NCI-H226 (cell line): ENCODE data around the gene RGSL1.
A peak's percentile ranks its signal among the peaks of the same experiment; 100 is the strongest.

Source experiments
- DNase-seq: peaks from one replicate; pipeline ENCODE4 v3.0.0-alpha.2; 2015

Gene RGSL1

GRCh38 chr1:182552527-182552926, 102.6 kb downstream of the RGSL1 start:
- no peak for DNase-seq

GRCh38 chr1:182555493-182555892, 105.5 kb downstream of the RGSL1 start:
- no peak for DNase-seq

GRCh38 chr1:182556279-182556678, 106.3 kb downstream of the RGSL1 start:
- DNase-seq: no peak

- DNase-seq: no peak
Observed at GRCh38 chr1:182560392-182560984, 110.5 kb downstream of the RGSL1 start.

- DNase-seq: no peak
Observed at GRCh38 chr1:182561456-182561855, 111.5 kb downstream of the RGSL1 start.

- DNase-seq: no peak
Observed at GRCh38 chr1:182563095-182563494, 113.1 kb downstream of the RGSL1 start.

- no peak for DNase-seq
Observed at GRCh38 chr1:182564406-182565004, 114.6 kb downstream of the RGSL1 start.

- no peak for DNase-seq
Observed at GRCh38 chr1:182565537-182565936, 115.6 kb downstream of the RGSL1 start.

GRCh38 chr1:182567629-182568028, 117.7 kb downstream of the RGSL1 start:
- no peak for DNase-seq

- no peak for DNase-seq
Observed at GRCh38 chr1:182568647-182569284, 118.8 kb downstream of the RGSL1 start.

- DNase-seq: no peak
Observed at GRCh38 chr1:182569939-182570610, 120.1 kb downstream of the RGSL1 start.

- no peak for DNase-seq
Observed at GRCh38 chr1:182570611-182570970, 120.6 kb downstream of the RGSL1 start.

- no peak for DNase-seq
Observed at GRCh38 chr1:182574156-182574555, 124.2 kb downstream of the RGSL1 start.

- DNase-seq: peak; percentile 50
Observed at GRCh38 chr1:182575540-182576149, 125.7 kb downstream of the RGSL1 start.

- DNase-seq: no peak
Observed at GRCh38 chr1:182580736-182581135, 130.8 kb downstream of the RGSL1 start.

GRCh38 chr1:182584746-182585145, 134.8 kb downstream of the RGSL1 start:
- DNase-seq: no peak

- DNase-seq: no peak
Observed at GRCh38 chr1:182586380-182586779, 136.4 kb downstream of the RGSL1 start.

GRCh38 chr1:182587093-182587492, 137.1 kb downstream of the RGSL1 start:
- DNase-seq: no peak

GRCh38 chr1:182587666-182588499, 137.9 kb downstream of the RGSL1 start:
- no peak for DNase-seq

- DNase-seq: peak; percentile 82
Observed at GRCh38 chr1:182588500-182589396, 138.8 kb downstream of the RGSL1 start, which contains the start of gene RNASEL. Gene RNASEL, minus strand, starts transcription at chr1:182589256. Its CDS starts 2,450 bp downstream, at chr1:182586806.

- DNase-seq: no peak
Observed at GRCh38 chr1:182589520-182589919, 139.6 kb downstream of the RGSL1 start.
